ENCODE results near the gene RAP2A. TPM values are rescaled to one million over a fixed set of nuclear protein-coding genes. Genes with fewer than 3 reads are reported as not detected.

The RAP2A gene
- total and polyA plus RNA-seq, 10 of the 15 experiments (the other 5 are each of a cell fraction or from before 2014, with no cell fraction given), result 3.5 to 35.1 (median 14.9) TPM

- ATAC-seq (no peak), FAIRE-seq (no peak), DNase-seq (ENCODE audit: low read depth, low spot score) (no peak)
- Histone ChIP-seq H3K9me3 (replicated peaks; ENCODE audit: control insufficient read depth, insufficient read depth, low read length) (no peaks in the 10 kb centered on the region), H3K36me3 (ENCODE audit: control insufficient read depth in 2 of 2, insufficient read depth in 2 of 2, low read length in 1 of 2) (no peaks in the 10 kb centered on the region), H3K9ac (ENCODE audit: control insufficient read depth, insufficient read depth, low read length) (no peak overlapping the region), H3K27me3 (replicated peaks in 1 of 2; ENCODE audit: control insufficient read depth in 2 of 2, insufficient read depth in 2 of 2, low read length in 1 of 2) (no peaks in the 10 kb centered on the region), H3K27ac (ENCODE audit: control insufficient read depth, insufficient read depth) (no peak overlapping the region), H4K20me1 (ENCODE audit: control insufficient read depth, insufficient read depth) (no peaks in the 10 kb centered on the region), H3K4me3 (no peak overlapping the region), H2AFZ (ENCODE audit: control insufficient read depth, low read depth, low read length) (no peak overlapping the region), H3K79me2 (ENCODE audit: control insufficient read depth, insufficient read depth, low read length) (no peaks in the 10 kb centered on the region), H3K4me2 (ENCODE audit: control insufficient read depth, insufficient read depth) (no peak overlapping the region), H3K4me1 (ENCODE audit: control insufficient read depth, insufficient read depth, low read length) (no peaks in the 10 kb centered on the region)
- CTCF ChIA-PET, result no interaction called here
- SMC1A ChIA-PET (ENCODE audit: uncharacterized antibody, unreplicated experiment), result interaction anchor here (1.1 kb wide), 1 partner anchor 106 kb away, joined by 3 read pairs; no protein-coding TSS in a partner anchor
- RAD21 ChIA-PET (ENCODE audit: unreplicated experiment), result no interaction called here
- in situ Hi-C loops (cut with MboI), result no loop called here
- intact Hi-C loops (cut with micrococcal nuclease; ENCODE audit: unreplicated experiment), result no loop called here
- BruUV-seq (replicated peaks), result no TSS peak
- 0% methylated on average over 1 of the region's 1 CpG for WGBS (ENCODE audit: insufficient coverage, insufficient replicate concordance, low lambda C conversion rate, missing lambda C conversion rate)
- POLR2A ChIA-PET, result no interaction called here
- TF ChIP-seq RELA (IDR thresholded peaks at IDR 0.05; ENCODE audit: borderline replicate concordance, partially characterized antibody) (no peak), NRF1 (conservative IDR thresholded peaks at IDR 0.05; ENCODE audit: low read depth, low read length) (no peak), NFYB (IDR thresholded peaks at IDR 0.05; ENCODE audit: insufficient read depth, low read depth, low read length) (no peak), SRF (IDR thresholded peaks at IDR 0.05; ENCODE audit: low read depth in 2 of 2, low read length in 2 of 2) (no peak), TCF7 (IDR thresholded peaks at IDR 0.05; ENCODE audit: borderline replicate concordance) (no peak), ZNF274 (IDR thresholded peaks at IDR 0.05; ENCODE audit: insufficient read depth, insufficient read length) (no peak), ZNF207 (IDR thresholded peaks at IDR 0.05; ENCODE audit: borderline replicate concordance) (no peak), BACH1 (IDR thresholded peaks at IDR 0.05; ENCODE audit: borderline replicate concordance) (no peak), KDM1A (IDR thresholded peaks at IDR 0.05; ENCODE audit: borderline replicate concordance) (no peak), CEBPZ (IDR thresholded peaks at IDR 0.05; ENCODE audit: low read depth, low read length) (no peak)
Measured at GRCh38 chr13:97413694-97414093, 20.3 kb upstream of the RAP2A start.
